HG02623 (cell line): ENCODE data around the gene HOXD8.
A peak's percentile ranks its signal among the peaks of the same experiment; 100 is the strongest.

Experiments used
- ATAC-seq: cut with Tn5 transposase; IDR thresholded peaks from one replicate; pipeline ENCODE4 v1.9.1; 2021; ENCODE audit warnings: moderate library complexity; ENCODE audit not compliant: unreplicated experiment

Gene HOXD8

GRCh38 chr2:176090862-176091261, 38.6 kb upstream of the HOXD8 start:
- ATAC-seq = no peak

DNA sequence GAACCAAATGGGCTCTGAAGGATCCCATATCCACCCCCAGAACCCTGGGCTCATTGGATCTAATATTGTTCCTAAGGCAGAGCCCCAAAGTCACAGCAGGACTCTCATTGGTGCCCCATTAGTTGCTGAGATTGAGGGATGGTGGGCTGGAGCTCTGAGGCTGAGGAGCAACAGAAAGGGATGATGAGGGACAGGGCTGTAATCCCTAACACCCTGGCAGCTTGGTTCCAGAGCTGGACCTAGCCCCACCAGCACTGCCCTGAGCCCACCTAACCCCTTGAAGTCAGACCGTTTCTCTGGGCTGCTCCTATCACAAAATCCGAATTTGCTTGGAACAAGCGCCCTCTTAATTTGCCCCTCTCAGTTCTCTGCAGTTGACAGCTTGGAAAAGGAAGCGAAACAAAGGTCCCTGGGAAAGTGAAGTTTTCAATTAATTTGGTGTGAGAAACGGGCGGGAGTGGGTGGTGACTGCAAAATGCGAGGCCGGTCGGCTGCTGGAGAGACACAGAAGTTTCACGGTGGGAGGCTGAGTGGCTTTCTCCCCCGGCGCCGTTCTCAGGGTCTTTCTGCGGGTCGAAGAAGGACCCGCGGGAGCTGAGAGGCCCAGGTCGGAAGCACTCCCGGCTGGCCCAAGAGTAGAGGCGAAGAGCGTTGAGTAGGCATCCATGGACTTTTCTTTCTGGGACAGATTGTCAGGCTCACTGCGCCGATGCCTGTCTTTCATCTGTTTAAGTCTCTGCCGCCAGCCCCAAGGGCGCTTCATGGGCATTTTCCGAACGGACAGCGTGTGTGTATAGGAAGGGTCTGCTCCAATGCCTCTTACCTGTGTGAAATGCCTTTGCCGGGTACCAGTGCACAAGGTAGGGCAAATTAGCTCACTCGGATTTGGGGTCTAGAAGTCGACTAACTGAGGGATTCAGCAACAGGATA, 37.9 kb upstream of the HOXD8 start:
- ATAC-seq = no peak

GRCh38 chr2:176092270-176093144, 37.0 kb upstream of the HOXD8 start, which contains the start of gene HOXD13:
Gene HOXD13, plus strand, starts transcription at chr2:176092721. Its CDS starts 170 bp downstream, at chr2:176092891.
- no peak for ATAC-seq

DNA sequence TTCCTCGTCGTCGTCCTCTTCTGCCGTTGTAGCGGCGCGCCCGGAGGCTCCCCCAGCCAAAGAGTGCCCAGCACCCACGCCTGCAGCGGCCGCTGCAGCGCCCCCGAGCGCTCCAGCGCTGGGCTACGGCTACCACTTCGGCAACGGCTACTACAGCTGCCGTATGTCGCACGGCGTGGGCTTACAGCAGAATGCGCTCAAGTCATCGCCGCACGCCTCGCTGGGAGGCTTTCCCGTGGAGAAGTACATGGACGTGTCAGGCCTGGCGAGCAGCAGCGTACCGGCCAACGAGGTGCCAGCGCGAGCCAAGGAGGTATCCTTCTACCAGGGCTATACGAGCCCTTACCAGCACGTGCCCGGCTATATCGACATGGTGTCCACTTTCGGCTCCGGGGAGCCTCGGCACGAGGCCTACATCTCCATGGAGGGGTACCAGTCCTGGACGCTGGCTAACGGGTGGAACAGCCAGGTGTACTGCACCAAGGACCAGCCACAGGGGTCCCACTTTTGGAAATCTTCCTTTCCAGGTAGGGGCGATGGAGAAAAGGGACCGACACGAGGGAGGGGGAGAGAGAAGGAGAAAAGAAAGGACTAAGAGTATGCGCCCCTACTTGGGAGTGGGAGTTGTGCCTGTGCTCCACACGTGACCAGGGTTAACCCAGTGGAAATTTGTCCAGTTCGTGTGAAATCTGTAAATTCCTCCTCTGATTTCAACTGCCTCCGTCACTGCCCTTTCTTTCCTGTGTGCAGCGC, 36.2 kb upstream of the HOXD8 start:
- ATAC-seq = no peak

- no peak for ATAC-seq
Observed at GRCh38 chr2:176093898-176094249, 35.6 kb upstream of the HOXD8 start.

- no peak for ATAC-seq
Observed at GRCh38 chr2:176094349-176094748, 35.2 kb upstream of the HOXD8 start.

GRCh38 chr2:176095421-176095820, 34.1 kb upstream of the HOXD8 start:
- ATAC-seq = no peak

DNA sequence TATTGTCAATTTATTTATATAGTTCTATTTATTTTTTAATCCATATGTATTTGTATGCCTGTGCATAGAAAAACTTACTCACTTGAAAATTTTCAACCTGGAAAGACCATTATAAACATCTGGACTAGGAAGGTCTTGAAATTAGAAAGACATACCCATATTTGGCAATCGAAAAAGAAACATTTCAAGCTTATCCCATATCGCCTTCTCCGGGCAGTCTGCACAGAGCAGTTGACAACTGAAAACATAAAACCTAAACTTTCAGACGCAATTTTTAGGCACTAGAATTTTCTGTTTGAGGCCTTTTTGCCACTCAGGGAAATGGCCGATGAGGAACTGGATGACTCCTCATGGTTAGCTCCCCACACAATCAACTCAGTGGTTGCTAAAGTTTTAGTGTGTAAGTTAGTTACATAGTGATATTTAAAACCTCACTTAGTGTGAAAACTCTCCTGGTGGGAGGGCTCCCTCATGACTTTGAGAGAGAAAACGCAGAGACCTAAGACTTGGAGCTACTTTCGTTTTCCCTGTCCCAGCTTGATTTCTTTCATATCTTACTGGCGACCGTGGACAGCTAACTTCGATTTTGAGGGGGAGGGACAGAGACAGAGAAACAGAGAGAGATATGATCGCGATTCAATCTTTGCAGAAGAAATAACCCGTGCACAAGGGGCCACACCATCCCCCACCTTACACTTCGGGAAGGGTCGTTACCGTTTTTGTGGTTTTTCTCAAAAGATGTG, 33.1 kb upstream of the HOXD8 start:
- ATAC-seq = no peak

- peak; percentile 79 for ATAC-seq
Observed at GRCh38 chr2:176096986-176097819, 32.3 kb upstream of the HOXD8 start.

DNA sequence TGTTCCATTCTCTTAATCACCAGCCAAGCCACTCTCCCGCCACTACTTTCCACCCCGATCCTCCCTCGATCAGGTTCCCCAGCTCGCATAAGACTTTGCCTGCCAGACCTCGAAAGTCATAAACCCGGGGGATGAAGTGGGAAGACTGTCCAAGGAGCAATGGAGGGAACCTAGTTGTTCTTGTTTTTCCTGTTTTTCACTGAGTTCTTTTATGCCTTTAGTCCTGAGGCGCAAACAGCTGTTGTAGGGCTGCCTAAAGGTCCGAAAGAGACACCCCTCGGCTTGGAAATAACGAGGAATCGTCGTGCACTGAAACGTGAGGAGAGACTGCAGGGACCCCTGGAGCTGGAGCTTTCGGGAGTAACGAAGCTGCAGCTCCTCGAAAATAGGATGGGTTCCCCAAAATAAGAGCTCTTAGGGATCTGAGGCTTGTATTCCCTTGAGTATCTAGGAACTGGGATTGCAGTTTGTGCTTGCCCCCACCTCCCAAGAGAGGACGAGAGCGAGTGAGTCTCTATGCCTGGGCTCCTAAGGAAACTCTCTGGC, 31.6 kb upstream of the HOXD8 start:
- no peak for ATAC-seq

DNA sequence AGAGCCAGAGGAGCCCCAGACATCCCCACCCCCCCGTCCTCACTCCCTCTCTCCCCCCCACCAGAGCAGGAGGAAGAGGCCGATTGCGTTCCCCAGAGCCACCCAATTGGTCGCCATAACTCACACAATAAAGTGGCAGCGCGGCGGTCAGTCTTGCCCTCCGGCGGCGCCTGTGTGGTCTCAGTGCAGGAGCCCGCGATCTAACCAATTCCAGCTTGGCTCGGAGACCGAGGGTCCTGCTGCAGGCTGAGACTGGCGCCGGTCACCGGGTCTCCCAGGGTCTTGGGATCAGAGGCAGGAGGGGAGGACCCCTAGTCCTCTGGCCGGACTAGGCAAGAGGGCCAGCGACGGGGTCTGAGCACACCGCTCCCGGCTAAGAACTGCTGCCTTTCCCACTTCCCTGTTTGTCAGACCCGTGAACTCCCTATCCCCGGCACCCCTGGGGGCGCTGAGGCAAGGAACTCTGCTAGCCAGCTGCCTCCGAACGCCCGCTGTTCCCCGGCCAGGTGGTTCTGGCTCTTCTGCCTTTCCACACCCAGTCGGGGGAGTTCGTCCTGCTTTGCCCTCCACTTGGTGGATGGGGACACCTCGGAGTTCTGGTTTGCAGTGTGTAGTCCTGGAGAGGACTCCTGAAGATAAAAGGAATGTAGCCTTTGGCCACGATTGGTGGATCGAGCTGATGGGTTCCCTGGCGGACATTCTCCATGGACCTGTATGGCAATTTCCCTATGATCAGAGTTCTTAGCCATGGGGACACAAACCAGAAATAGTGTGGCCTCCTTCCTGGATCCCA, 30.9 kb upstream of the HOXD8 start:
- ATAC-seq = no peak

GRCh38 chr2:176099159-176099727, 30.3 kb upstream of the HOXD8 start:
- no peak for ATAC-seq

DNA sequence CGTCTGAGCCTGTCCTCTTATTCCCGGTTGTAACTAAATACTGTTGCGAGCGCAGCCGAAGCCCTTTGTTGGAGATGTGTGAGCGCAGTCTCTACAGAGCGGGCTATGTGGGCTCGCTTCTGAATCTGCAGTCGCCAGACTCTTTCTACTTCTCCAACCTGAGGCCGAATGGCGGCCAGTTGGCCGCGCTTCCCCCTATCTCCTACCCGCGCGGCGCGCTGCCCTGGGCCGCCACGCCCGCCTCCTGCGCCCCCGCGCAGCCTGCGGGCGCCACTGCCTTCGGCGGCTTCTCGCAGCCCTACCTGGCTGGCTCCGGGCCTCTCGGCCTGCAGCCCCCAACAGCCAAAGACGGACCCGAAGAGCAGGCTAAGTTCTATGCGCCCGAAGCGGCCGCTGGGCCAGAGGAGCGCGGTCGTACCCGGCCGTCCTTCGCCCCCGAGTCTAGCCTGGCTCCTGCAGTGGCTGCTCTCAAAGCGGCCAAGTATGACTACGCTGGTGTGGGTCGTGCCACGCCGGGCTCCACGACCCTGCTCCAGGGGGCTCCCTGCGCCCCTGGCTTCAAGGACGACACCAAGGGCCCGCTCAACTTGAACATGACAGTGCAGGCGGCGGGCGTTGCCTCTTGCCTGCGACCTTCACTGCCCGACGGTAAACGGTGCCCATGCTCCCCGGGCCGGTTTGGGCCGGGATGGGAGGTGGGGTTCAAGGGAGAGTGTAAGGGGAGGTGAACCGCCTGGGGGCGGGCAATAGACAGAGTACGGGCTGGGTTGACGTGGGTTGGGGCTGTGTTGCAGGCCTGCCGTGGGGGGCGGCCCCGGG, 29.6 kb upstream of the HOXD8 start, which contains the start of gene HOXD12:
Gene HOXD12, plus strand, starts transcription at position 68 of the 819 bp plus-strand sequence. Its CDS starts 7 bp downstream, at position 75.
- no peak for ATAC-seq

DNA sequence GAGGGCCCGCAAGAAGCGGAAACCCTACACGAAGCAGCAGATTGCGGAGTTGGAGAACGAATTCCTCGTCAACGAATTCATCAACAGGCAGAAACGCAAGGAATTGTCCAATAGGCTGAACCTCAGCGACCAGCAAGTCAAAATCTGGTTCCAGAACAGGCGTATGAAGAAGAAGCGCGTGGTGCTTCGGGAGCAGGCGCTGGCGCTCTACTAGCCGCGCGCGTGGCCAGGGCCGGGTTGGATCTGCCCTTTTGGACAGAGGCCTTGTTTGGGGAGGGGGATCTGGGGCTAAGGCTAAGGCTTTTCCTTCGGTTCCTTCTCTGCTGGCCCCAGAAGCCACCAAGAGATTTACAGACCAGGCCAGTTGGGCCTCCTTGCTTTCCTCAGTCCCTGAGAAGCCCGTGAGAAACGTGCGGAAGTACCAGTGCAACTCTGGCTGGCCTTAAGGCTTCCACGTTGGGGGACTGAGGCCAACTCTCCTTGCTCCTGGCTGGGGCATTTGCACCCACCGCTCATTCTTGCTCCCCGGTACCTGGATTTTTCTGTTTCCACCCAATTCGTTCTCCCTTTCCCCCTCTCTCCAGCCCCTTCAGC, 28.9 kb upstream of the HOXD8 start:
- ATAC-seq = no peak

GRCh38 chr2:176101216-176101830, 28.2 kb upstream of the HOXD8 start:
- no peak for ATAC-seq

DNA sequence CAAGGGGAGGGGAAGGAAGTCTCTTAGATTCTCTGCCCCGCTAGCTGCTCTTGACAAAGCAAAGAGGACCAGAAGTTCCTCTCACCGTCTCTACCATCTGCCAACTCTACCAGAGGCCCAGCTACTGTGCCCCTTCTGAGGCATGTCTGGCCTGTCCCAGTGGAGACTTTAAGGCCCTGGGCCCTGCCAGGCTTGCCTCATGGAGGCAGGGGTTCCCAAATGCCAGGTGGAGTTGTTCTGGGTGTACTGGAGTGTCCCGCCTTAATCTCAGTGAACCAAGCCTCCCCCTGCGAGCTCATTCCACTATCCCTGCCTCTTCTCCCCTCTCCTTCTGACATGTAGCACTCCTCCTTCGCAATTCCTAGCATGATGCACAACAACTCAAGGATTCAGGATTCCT, 27.7 kb upstream of the HOXD8 start:
- ATAC-seq = no peak
